SKM-1 treated with dmso at 0.1 percent for 144 hours (cell line): ENCODE results near the gene LCN1.
A peak's percentile ranks its signal among the peaks of the same experiment; 100 is the strongest.

Experiments
- DNase-seq: peaks from one replicate; lab custom pipeline; 2025; ENCODE audit not compliant: unreplicated experiment; lab: John Stamatoyannopoulos, UW

LCN1 gene

DNA sequence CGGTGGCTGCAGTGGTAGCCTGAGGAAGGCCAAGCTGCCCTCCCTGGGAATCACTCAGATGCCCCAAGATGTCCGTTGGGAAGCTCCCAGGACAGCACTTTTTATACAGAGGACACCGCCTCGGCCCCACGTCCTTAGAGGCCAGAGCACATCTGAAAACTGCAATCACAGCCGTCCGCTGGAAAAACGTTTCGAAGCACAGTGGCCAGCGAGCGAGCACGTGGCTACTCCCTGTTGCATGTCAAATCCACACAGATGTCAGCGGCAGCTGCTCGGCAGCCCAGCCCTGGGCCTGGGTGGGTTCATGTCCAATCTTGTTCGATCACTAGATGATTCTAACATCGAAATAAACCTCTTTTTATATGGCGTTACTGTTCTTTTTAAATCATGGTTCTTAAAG lies 32.7 kb upstream of the LCN1 start:
- no peak for DNase-seq

DNA sequence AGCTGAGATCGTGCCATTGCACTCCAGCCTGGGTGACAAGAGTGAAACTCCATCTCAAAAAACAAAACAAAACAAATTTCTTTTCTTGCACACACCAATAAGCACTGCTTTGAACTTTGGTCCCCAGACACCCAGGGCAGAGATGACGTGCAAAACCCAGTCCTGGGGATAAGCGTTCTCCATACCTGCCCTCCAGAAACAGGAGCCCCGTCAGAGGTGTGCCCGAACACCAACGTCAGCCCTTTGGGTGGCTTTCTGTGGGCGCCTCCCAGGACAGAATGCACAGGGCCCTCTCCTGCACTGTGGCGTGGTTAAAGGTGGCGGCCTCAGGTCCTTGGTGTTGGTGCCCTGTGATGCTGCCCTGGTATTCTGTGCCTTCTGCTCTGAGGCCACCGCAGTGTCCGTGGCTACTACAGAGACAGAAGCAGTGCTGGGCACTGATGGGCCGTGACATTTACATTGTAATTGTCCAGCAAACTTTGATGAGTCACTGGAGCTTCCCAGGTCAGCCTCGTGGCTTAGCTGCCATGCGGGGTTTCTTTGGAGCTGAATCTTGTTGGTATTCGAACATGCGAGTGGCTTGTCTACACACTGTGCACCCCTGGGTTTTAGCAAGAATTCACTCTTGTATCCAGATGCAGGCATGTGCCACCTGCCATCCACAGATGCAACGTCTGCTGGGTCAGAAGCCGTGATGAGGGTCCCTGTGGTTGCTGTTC lies 31.9 kb upstream of the LCN1 start:
- no peak for DNase-seq

DNA sequence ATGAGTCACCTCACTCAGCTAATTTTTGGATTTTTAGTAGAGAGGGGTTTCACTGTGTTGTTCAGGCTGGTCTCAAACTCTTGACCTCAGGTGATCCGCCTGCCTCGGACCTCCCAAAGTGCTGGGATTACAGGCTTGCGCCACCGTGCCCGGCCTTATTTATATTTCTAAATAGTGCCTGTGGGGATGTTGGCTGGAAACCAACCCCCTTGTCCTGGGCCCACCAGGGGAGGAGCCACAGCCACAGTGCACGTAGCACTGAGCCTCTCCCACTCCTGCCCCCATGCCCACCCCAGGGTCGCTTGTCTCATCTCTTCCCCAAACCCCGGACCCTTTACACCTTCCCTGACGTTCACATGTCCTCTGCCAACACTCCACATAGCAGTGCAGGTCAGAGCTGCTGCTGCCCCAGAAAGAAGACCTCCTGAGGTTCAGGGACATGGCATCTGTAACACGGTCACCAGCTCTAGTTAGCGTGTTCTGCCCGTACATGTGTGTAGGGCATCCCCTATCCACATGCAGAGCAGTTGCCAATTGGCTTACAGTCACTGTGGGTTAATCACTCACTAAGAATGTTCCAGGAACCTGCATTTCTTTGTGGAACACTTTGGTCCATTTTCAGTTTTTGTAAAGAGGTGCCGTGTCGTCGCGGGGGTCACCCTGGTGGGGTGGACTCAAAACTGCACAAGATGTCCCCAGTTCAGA lies 30.9 kb upstream of the LCN1 start:
- no peak for DNase-seq

DNA sequence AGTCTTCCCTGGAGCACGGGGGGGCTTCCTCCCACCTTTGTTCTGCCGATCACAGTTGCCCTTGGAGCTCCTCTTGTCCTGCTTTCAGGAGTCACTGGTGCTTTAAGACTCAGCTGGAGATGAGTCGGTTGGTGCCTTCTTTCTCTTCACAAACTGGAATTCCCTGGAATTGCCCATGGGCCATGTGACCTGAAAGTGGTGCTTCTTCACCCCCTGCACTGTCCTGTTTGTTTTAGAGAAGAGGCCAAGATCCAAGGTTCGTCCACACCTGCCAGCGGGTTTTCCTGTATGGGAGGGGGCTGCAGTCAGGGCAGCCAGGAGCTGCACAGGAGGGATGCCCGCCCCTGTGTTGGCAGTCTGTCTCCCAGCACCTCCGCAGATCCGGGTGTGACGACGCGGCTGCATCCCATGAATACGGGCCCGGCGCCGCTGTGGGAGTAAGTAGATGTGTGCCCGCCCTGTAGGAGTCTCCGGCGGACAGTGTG lies 30.2 kb upstream of the LCN1 start:
- DNase-seq, result no peak

DNA sequence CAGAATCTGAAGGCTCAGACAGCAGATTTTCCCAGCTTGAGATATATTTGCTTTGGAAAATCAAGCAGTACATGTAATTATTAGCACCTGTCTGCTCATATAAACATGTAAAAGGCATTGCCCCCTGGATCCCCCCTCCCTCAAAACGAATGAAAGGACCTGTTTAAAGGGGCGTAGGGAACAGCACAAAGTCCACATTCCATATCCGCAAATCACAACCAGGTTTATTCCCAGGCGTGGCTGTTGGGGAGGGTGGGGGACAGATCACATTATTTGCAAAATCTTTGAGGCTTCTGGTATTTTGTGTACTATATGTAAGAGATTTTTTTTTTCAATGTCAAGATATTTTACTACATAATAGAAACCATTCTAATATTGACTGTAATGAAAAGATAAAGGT lies 29.5 kb upstream of the LCN1 start:
- DNase-seq, result no peak

DNA sequence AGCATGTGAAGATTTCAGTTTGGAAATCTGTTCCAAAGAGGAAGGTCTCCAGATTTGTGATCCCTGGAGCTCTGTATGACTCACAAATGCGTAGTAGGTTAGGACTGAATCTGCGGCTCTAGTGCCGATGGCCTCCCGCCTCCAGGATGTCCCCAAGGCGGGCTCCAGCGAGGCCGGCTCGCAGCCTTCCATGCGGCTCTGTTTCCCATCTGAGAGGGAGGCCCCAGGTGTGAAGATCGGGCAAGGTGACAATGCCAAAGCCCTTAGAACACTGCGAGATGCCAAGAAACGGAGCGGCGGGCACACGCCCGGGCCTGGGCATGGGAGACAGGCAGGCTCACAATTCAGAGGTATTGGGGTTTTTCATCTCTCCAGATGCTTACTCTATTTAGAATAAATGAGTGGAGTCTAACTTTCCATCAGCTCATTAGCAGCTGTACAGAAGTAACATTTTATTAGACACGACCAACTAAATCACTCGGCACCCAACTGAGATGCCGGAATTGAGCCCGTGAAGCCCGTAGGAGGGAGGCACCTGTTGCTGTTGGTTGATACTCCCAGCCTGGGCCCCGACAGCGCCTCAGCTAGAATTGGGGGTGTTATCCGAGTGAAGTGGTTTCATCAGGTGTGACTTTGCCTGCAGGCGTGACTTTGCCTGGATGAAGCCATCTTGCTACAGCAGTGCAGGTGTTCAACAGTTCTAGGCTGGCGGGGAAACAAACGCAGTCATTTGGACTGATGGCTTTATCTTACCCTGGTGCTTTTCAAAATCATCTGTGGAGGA lies 28.2 kb upstream of the LCN1 start:
- DNase-seq, result no peak

DNA sequence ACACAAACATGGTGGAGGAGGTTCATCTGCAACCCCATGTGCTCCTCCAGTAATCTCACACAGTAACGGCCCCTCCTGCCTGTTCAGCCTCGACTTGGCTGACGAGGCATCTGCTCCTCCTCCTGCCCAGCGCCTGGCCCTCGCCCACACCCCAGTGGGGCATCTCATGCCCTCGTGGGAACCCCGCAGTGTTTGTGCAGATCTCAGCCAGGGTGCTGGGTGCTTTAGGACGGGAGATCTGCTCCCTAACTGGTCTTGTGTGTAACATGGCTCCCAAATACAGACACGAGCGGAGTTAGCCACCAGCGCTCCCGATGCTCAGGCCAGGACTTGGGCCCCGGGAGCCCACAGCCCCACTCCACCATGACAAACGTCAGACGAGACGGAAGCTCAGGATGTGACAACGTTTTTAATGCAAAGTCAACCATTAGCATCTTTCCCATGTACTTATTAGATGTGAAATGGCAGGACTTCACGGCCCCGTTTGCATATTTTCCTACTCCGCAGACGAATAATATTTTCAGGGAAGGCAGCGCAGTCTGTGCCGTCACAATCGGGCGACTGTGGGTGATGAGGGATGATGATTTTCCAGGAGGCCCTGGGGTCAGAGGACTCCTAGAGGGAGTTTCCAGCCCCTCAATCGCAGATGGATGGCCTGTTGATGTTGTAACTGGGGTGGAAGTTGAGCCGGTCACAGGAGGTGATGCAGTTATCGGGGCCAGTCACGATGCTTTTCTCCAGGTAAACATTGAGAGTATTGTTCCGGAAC lies 26.3 kb upstream of the LCN1 start:
- no peak for DNase-seq

DNA sequence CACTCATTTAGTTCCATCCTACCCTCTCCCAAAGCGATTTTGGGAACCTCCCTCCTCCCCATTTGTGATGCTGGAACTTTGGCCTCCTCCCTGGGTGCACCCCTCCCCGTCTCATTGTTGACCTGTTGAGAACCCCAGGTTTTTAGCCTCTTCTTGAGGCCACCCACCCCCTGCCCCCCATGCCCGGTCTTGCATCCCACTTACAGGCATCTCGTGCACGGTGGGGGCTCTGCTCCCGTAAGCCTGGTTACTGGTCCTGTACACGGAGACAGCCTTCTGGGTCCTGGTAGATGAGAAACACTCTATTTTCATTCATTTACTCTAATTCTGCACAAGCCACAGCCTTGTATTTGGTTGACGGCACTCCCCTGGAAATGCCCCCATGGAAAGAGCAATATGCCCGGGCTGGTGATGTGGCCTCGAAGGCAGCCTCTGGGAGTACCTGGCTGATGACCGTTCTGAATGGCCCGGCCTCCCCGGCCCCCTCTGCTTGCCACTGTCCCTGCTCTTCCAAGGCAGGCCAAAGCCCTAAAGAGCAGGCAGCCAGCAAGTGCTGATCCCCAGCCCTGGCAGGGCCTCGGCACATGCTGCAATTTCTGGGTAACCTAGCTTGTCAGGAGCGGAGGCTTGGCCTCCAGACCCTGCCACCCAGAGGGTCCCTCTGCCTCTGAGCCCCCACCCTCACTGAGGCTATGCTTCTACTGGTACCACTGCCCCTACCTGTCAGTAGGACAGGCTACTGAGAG lies 22.7 kb upstream of the LCN1 start:
- no peak for DNase-seq

DNA sequence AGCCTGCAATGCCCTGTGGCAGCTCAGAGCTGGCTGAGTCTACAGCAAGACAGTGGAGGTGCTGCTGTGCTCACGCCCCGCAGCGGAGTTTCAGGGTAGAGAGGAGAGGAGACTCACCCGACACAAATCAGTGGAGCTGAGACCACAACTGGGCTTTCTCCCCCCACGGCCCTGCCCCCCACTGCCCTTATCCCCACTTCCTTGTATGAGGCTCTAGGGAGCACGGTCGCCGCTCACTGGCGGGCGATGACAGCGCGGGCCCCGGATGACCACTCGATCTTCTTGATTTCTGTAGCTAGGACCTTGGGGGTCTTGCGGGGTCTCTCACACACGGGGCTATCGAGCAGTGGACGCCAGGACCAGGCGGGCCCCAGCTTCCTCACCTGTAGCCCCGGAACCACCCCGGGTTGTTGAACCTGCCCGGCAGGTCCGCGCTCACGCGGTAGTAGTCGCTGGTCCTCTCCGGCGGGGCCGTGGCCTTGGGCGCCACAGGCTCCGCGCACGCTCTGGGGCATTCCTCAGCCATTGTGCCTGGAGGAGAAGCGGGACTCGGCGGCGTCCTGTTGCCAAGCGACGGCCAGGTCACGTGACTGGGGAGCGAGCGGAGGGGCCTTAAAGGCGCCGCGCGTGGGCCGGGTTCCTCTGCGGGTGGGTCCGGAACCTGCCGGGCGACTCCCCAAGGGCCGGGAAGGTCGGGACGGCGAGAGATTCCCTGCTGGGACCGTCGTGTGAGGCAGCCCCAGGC lies 21.7 kb upstream of the LCN1 start:
- peak; percentile 75 for DNase-seq

DNA sequence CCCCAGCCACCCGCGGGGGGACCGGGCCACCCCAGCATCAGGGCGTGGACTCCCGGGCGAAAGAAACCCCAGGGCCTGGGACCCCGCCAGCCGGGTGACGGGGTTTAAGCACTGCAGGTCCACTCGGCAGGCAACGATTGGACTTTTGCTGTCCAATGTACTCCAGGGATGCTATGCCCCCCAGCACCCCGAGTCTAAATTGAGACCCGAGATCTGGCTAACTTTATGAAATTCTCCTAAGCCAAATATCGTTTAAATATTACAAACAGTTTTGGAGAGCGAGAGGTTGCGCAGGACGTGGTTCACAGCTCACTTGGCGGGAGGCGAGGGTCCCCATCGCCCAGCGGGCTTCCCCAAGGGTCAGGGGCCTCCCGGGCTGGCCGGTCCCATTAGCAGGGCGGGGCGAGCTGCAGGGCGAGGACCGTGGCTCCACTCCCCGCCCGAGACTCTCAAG lies 21.1 kb upstream of the LCN1 start:
- DNase-seq, result no peak

DNA sequence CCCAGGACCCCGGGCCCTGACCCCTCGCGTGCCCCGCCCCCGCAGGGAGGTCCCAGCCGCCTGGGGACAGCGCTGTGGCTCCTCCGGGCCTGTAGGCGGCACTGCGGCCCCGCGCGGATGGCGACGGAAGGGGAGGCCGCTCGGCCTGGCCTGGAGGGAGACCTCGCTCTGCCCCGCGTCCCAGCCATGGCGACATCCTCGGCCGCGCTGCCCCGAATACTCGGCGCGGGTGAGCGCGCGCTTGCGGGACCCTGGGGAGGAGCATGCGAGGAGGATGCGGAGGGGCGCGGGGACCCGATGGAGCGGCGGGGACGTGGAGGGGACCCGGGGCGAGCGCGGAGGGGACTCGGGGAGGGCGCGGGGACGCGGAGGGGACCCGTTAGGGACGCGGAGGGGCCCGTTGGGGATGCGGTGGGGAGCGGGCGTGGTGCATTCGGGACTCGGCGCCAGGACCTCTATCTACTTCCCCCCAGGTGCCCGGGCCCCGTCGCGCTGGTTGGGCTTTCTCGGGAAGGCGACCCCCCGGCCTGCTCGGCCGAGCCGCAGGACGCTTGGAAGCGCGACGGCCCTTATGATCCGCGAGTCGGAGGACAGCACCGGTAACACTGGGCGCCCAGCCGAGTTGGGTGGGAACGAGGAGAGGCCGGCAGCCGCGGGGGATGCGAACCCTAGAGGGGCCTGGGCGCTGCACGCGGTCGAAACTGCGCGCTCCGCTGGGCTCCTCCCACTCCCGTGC lies 20.5 kb upstream of the LCN1 start, which contains the start of gene MRPS2:
Gene MRPS2, plus strand, starts transcription at position 158 of the 736 bp plus-strand sequence. Its CDS starts 29 bp downstream, at position 187.
- DNase-seq, result peak; percentile 77

DNA sequence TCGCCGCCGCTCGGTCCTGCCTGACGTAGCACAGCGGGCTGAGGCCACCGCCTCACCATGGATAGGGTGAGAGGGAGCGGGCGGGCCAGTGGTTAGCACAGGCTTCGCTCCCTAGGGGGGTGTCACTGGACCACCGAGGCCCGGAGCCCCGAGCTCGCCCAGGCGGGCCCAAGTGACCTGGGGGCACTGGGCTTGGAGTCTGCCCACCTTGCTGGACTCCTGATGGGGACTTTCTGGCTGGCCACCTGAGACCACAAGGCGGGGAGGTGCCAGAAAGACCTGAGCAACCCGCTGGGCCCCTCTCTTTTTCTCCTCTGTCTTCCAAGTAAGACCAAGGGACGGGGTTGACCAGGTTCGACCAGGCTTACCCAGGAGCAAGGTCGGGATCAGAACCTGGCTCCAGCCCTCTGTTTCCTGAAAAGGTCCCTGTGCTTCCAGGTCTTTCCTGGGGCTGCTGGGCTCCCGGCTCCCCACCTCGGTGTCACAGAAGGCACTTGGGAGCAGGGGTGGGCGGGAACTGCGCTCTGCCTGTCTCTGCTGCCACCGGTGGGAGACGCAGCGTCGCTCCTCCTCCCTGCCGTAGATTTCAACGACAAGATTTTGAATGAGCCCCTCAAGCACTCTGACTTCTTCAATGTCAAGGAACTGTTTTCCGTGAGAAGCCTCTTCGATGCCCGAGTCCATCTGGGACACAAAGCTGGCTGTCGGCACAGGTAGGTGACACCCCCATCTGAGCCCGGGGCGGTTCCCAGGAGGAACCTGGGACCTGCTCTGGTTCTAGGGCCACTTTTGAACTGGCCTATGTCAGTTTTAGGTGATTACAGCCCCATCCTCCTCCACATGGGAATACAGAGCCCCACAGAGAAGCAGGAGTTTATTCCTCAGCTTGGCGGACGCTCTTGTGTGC lies 19.7 kb upstream of the LCN1 start:
- no peak for DNase-seq

DNA sequence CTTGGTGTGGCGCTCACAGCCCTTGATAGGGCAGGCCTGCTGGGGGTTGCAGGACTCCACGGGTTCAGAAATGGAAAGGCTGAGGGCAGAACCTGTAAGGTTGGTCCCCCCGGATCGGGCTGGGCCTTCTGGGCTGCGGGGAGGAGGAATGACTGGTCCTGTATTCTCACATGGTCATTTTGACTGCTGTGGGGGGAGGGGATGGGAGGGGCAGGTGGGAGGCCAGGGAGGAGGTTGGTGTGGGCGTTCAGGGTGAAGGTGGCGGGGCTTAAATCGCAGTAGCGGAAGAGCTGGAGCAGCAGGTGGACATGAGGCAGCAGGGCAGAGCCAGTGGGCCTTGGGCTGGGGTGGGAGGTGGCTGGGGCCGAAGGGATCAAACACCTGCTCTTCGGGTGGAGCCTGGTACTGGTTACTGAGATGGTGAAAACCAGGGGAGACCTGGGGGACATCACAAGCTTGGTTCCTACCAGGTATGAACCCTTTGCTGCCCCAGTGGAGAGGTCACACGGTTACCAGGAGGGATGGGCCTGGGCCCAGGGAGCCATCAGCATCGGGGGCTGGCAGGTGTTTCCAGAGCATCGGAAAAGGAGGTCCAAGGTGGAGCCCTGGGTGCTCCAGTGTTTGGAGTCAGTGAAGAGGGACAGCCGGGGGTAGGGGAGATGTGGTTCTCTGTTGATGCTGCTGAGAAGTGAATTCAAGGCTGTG lies 18.9 kb upstream of the LCN1 start:
- DNase-seq, result no peak

DNA sequence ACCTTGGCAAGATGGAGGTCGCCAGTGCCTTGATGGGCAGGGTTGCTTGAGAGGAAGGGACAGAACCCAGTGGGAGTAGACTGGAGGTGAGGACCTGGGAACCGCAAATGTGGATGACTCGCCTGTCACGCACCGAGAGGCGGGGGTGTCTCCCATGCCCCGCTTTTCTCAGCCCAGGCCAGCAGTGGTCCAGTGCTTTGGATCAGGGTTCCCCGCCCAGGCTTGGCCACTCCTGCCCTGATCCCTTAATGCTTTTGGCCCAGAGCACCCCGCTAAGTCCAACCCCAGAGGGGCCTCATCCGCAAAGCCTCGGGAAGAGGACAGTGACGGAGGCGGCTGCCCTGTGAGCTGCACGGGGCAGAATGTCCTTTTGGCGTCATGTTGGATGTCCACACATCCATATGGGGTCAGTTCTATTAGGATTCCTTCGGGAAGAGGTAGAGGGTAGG lies 18.3 kb upstream of the LCN1 start:
- DNase-seq, result no peak

DNA sequence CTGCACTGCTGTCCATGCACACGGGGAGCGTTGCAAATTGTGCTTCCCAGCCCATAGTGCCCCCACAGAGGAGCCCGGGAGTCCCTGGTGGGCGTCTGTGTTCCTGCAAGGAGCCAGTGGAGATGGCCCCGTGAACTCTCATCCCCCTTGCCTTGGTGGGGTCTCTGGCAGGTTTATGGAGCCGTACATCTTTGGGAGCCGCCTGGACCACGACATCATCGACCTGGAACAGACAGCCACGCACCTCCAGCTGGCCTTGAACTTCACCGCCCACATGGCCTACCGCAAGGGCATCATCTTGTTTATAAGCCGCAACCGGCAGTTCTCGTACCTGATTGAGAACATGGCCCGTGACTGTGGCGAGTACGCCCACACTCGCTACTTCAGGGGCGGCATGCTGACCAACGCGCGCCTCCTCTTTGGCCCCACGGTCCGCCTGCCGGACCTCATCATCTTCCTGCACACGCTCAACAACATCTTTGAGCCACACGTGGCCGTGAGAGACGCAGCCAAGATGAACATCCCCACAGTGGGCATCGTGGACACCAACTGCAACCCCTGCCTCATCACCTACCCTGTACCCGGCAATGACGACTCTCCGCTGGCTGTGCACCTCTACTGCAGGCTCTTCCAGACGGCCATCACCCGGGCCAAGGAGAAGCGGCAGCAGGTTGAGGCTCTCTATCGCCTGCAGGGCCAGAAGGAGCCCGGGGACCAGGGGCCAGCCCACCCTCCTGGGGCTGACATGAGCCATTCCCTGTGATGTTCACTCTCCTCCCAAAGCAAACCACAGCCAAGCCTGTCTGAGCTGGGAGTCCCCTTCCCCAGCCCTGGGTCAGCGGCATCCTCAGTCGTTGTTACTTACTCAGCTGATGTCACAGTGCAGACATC lies 17.6 kb upstream of the LCN1 start:
- DNase-seq, result no peak
